Measurements from ENCODE around the gene DEPDC5.

Gene DEPDC5

DNA sequence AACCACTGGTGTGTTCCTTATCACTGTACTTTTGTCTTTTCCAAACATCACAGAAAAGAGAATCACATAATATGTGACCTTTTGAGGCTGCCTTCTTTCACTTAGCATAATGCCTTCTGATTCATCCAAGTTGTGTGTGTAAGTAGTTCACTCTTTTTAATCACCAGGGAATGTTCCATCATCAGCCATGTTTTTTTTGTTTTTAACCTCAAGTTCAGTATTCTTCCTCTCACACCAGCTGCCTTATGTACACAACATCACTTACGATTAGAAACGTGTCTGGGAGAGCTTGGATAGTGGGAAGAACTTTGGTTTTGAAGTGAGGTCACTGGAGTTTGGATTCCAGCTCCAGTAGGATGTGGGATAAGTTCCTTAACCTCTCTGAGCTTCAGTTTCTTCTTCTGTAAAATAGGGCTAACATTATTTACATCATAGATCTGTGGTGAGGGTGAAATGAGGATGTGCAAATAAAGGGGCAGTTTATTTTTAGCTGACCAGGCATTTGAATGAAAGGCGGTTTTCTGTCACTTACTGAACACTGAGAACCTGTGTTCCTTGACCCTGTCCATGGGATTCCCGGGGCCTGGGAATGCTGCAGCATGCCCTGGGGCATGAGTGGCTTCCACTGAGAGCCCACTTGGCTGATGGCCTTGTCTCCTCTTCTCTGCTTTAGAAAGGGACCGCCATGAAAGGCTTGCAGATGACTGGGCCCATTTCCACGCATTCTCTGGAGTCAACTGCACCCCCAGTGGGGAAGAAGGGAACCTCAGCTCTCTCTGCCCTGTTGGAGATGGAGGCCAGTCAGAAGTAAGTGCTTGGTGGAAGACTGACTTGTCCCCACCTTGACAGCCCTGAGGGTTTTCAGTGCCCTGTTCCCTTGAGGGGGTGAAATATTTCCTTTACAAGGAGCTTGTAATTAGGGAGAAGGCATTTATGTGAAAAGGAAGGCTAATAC, 92.6 kb downstream of the DEPDC5 start:
- H2BK15ac ChIP-seq (replicated peaks; ENCODE audit: low read depth), result no peak overlapping the region
- no peak overlapping the region for H4K8ac ChIP-seq (ENCODE audit: low read depth, low read length)
- no peak overlapping the region for H2AK5ac ChIP-seq (ENCODE audit: low read length)
- H3K4me2 ChIP-seq (ENCODE audit: low read length), result no peak overlapping the region
- WGBS (ENCODE audit: extremely low coverage, insufficient coverage, low lambda C conversion rate), result no CpG with 5 or more reads among the region's 6 CpGs
- peak; percentile 36 for DNase-seq
- H2BK5ac ChIP-seq (ENCODE audit: low read length), result no peak overlapping the region
- no peak overlapping the region for H3K9ac ChIP-seq (ENCODE audit: low read length)
- H3K27ac ChIP-seq (ENCODE audit: low read depth, low read length), result no peak overlapping the region
- no peak overlapping the region for H3K56ac ChIP-seq (ENCODE audit: low read length)
- H3K4me3 ChIP-seq (ENCODE audit: low read length), result no peak overlapping the region
- H3K18ac ChIP-seq (ENCODE audit: low read length), result no peak overlapping the region
- no peaks in the 10 kb centered on the region for H3K36me3 ChIP-seq (ENCODE audit: control insufficient read depth, insufficient read depth, low read length)
- H3K27me3 ChIP-seq (ENCODE audit: insufficient read depth, low read length, poor library complexity), result no peaks in the 10 kb centered on the region
- H3K23ac ChIP-seq (ENCODE audit: low read length), result no peak overlapping the region
- no peak overlapping the region for H4K5ac ChIP-seq (ENCODE audit: low read length)
- no peaks in the 10 kb centered on the region for H3K4me1 ChIP-seq (ENCODE audit: control insufficient read depth, low read depth, low read length)
- H2BK120ac ChIP-seq (ENCODE audit: low read depth, low read length), result no peak overlapping the region
- H3K4ac ChIP-seq (ENCODE audit: low read depth, low read length), result no peak overlapping the region
- H3K79me1 ChIP-seq (ENCODE audit: low read length), result no peaks in the 10 kb centered on the region
- no peaks in the 10 kb centered on the region for H3K79me2 ChIP-seq (ENCODE audit: control insufficient read depth, insufficient read depth, low read length)

DNA sequence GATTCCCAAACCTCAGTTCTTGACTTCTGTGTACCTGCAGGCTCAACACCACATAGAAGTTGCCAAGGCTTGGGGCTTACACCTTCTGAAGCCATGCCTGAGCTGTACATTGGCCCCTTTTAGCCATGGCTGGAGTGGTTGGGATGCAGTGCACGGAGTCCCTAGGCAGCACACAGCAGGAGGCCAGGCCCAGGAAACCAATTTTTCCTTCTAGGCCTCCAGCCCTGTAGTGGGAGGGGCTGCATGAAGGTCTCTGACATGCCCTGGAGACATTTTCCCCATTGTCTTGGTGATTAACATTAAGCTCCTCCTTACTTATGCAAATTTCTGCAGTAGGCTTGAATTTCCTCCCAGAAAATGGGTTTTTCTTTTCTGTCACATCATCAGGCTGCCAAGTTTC, 94.6 kb downstream of the DEPDC5 start:
- Histone ChIP-seq H3K79me1 (ENCODE audit: low read length) (no peaks in the 10 kb centered on the region), H2BK5ac (ENCODE audit: low read length) (no peak overlapping the region), H3K36me3 (ENCODE audit: control insufficient read depth, insufficient read depth, low read length) (no peaks in the 10 kb centered on the region), H3K4me3 (ENCODE audit: low read length) (no peak overlapping the region), H3K9ac (ENCODE audit: low read length) (no peak overlapping the region), H3K79me2 (ENCODE audit: control insufficient read depth, insufficient read depth, low read length) (no peaks in the 10 kb centered on the region), H2BK15ac (replicated peaks; ENCODE audit: low read depth) (no peak overlapping the region), H2BK120ac (ENCODE audit: low read depth, low read length) (no peak overlapping the region), H4K8ac (ENCODE audit: low read depth, low read length) (no peak overlapping the region), H2AK5ac (ENCODE audit: low read length) (no peak overlapping the region), H3K4ac (ENCODE audit: low read depth, low read length) (no peak overlapping the region), H3K4me2 (ENCODE audit: low read length) (no peak overlapping the region), H3K27me3 (ENCODE audit: insufficient read depth, low read length, poor library complexity) (no peaks in the 10 kb centered on the region), H3K27ac (ENCODE audit: low read depth, low read length) (no peak overlapping the region), H3K56ac (ENCODE audit: low read length) (no peak overlapping the region), H3K23ac (ENCODE audit: low read length) (no peak overlapping the region), H4K5ac (ENCODE audit: low read length) (no peak overlapping the region), H3K18ac (ENCODE audit: low read length) (no peak overlapping the region), H3K4me1 (ENCODE audit: control insufficient read depth, low read depth, low read length) (no peaks in the 10 kb centered on the region)
- no CpG with 5 or more reads among the region's 1 CpG for WGBS (ENCODE audit: extremely low coverage, insufficient coverage, low lambda C conversion rate)
- DNase-seq, result no peak

DNA sequence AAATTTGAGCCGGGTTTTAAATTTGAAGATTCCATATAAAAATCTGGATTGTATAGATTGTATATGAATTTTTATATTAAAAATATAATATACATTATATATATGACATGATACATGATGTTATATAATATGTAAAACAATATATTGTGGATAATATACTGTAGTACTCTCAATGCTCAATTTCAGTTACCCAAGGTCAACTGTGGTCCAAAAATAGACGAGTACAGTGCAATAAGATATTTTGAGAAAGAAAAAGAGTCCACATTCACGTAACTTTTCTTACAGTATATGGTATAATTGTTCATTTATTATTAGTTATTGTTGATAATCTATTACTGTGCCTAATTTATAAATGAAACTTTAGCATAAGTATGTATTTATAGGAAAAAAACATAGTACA, 96.3 kb downstream of the DEPDC5 start:
- no peak overlapping the region for H2BK5ac ChIP-seq (ENCODE audit: low read length)
- H2BK15ac ChIP-seq (replicated peaks; ENCODE audit: low read depth), result no peak overlapping the region
- no peak overlapping the region for H3K4ac ChIP-seq (ENCODE audit: low read depth, low read length)
- no peaks in the 10 kb centered on the region for H3K79me1 ChIP-seq (ENCODE audit: low read length)
- H3K27ac ChIP-seq (ENCODE audit: low read depth, low read length), result no peak overlapping the region
- no peak overlapping the region for H3K56ac ChIP-seq (ENCODE audit: low read length)
- H3K4me3 ChIP-seq (ENCODE audit: low read length), result no peak overlapping the region
- no CpG with 5 or more reads among the region's 3 CpGs for WGBS (ENCODE audit: extremely low coverage, insufficient coverage, low lambda C conversion rate)
- no peak overlapping the region for H4K8ac ChIP-seq (ENCODE audit: low read depth, low read length)
- no peak overlapping the region for H3K4me2 ChIP-seq (ENCODE audit: low read length)
- H2BK120ac ChIP-seq (ENCODE audit: low read depth, low read length), result no peak overlapping the region
- H3K36me3 ChIP-seq (ENCODE audit: control insufficient read depth, insufficient read depth, low read length), result no peaks in the 10 kb centered on the region
- no peaks in the 10 kb centered on the region for H3K79me2 ChIP-seq (ENCODE audit: control insufficient read depth, insufficient read depth, low read length)
- no peak overlapping the region for H3K18ac ChIP-seq (ENCODE audit: low read length)
- no peak overlapping the region for H2AK5ac ChIP-seq (ENCODE audit: low read length)
- H3K4me1 ChIP-seq (ENCODE audit: control insufficient read depth, low read depth, low read length), result no peaks in the 10 kb centered on the region
- DNase-seq, result no peak
- H3K23ac ChIP-seq (ENCODE audit: low read length), result no peak overlapping the region
- H3K27me3 ChIP-seq (ENCODE audit: insufficient read depth, low read length, poor library complexity), result no peaks in the 10 kb centered on the region
- H4K5ac ChIP-seq (ENCODE audit: low read length), result no peak overlapping the region
- no peak overlapping the region for H3K9ac ChIP-seq (ENCODE audit: low read length)

DNA sequence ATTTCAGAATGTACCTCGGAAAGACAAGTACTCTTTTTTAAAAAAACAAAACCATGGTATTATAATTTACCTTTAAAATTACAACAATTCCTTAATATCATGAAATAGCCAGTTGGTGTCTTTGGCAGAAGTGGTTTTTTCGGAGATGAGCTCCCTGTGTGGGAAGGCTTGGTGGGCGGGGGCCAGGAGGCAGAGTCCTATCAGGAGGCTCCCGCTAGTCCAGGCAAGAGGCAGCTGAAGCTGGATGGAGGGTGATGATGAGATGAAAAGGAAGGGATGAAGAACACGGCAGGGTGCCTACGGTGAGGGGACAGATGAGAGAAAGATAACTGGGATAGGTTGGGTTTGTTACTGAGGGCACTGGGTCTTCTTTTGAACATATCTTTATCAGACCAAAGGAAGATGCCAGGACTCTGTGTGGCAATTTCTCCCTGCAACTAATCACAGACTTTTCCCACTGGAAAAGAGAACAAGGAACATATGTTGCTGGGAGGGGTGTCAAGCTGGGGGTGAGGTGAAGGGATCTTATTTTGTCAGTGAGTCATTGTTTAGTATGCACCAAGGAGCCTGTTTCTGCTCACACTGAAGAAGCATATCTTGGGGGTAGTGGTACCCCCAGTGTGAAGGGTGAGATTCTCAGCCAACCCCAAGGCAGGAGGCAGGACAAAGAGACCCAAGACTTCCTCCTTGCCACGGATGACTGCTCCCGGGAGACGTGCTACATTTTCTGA, 99.0 kb downstream of the DEPDC5 start:
- Histone ChIP-seq H3K79me1 (ENCODE audit: low read length) (no peaks in the 10 kb centered on the region), H3K4me2 (ENCODE audit: low read length) (no peak overlapping the region), H3K36me3 (ENCODE audit: control insufficient read depth, insufficient read depth, low read length) (no peaks in the 10 kb centered on the region), H3K9ac (ENCODE audit: low read length) (no peak overlapping the region), H2BK120ac (ENCODE audit: low read depth, low read length) (no peak overlapping the region), H3K23ac (ENCODE audit: low read length) (no peak overlapping the region), H3K56ac (ENCODE audit: low read length) (no peak overlapping the region), H3K4me3 (ENCODE audit: low read length) (no peak overlapping the region), H2BK15ac (replicated peaks; ENCODE audit: low read depth) (no peak overlapping the region), H3K79me2 (ENCODE audit: control insufficient read depth, insufficient read depth, low read length) (no peaks in the 10 kb centered on the region), H2BK5ac (ENCODE audit: low read length) (no peak overlapping the region), H3K4me1 (ENCODE audit: control insufficient read depth, low read depth, low read length) (no peaks in the 10 kb centered on the region), H2AK5ac (ENCODE audit: low read length) (no peak overlapping the region), H3K18ac (ENCODE audit: low read length) (no peak overlapping the region), H3K27ac (ENCODE audit: low read depth, low read length) (no peak overlapping the region), H4K8ac (ENCODE audit: low read depth, low read length) (no peak overlapping the region), H3K27me3 (ENCODE audit: insufficient read depth, low read length, poor library complexity) (no peaks in the 10 kb centered on the region), H3K4ac (ENCODE audit: low read depth, low read length) (no peak overlapping the region), H4K5ac (ENCODE audit: low read length) (no peak overlapping the region)
- 100% methylated on average over 1 of the region's 9 CpGs for WGBS (ENCODE audit: extremely low coverage, insufficient coverage, low lambda C conversion rate)
- no peak for DNase-seq

DNA sequence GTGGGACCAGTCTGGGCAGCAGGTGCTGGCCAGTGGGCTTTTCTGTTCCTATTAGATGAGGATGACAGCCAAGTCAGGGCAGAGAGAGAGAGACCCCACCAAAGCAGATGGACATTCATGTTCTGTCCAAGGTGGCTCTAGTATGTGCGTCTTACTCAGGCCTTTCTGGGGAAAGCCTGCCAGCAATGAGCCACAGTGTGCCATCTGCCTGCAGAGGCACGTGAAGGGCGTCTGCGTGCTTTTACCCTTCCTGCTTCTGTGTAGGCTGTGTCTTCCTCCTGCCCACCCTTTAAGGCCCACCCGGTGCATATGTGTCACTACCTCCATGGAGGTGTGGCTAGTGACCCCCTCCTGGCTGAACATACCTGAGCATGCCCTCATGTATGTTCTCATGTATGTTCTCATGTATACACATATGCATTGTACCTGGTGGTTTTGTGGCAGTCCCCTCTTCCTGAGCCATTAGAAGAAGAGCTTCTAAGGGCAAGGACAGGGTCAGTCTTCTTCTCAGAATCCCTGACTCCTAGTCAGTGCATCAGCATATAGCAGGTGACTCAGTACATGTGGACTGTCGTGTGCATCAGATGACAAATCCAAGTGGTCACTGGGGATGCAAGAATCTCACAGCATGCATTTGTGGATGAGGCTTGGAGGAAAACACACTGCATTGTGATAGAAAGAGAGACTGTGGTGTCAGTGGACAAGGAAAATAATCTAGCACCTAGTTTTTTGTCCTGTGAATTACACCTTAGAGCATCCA, 100.1 kb downstream of the DEPDC5 start:
- H4K5ac ChIP-seq (ENCODE audit: low read length), result no peak overlapping the region
- H2BK120ac ChIP-seq (ENCODE audit: low read depth, low read length), result no peak overlapping the region
- H3K27ac ChIP-seq (ENCODE audit: low read depth, low read length), result no peak overlapping the region
- H3K36me3 ChIP-seq (ENCODE audit: control insufficient read depth, insufficient read depth, low read length), result no peaks in the 10 kb centered on the region
- no peak overlapping the region for H2BK5ac ChIP-seq (ENCODE audit: low read length)
- H2BK15ac ChIP-seq (replicated peaks; ENCODE audit: low read depth), result no peak overlapping the region
- no peak overlapping the region for H3K4me3 ChIP-seq (ENCODE audit: low read length)
- no peaks in the 10 kb centered on the region for H3K27me3 ChIP-seq (ENCODE audit: insufficient read depth, low read length, poor library complexity)
- H3K4me1 ChIP-seq (ENCODE audit: control insufficient read depth, low read depth, low read length), result no peaks in the 10 kb centered on the region
- H3K18ac ChIP-seq (ENCODE audit: low read length), result no peak overlapping the region
- no peak overlapping the region for H3K56ac ChIP-seq (ENCODE audit: low read length)
- no peak overlapping the region for H2AK5ac ChIP-seq (ENCODE audit: low read length)
- no peak overlapping the region for H3K4me2 ChIP-seq (ENCODE audit: low read length)
- no peak overlapping the region for H3K23ac ChIP-seq (ENCODE audit: low read length)
- no peaks in the 10 kb centered on the region for H3K79me1 ChIP-seq (ENCODE audit: low read length)
- no peaks in the 10 kb centered on the region for H3K79me2 ChIP-seq (ENCODE audit: control insufficient read depth, insufficient read depth, low read length)
- no peak for DNase-seq
- no peak overlapping the region for H3K4ac ChIP-seq (ENCODE audit: low read depth, low read length)
- no CpG with 5 or more reads among the region's 6 CpGs for WGBS (ENCODE audit: extremely low coverage, insufficient coverage, low lambda C conversion rate)
- H3K9ac ChIP-seq (ENCODE audit: low read length), result no peak overlapping the region
- no peak overlapping the region for H4K8ac ChIP-seq (ENCODE audit: low read depth, low read length)
